ENCODE data around the gene CYP1A1. TPM values are rescaled to one million over a fixed set of nuclear protein-coding genes. Genes with fewer than 3 reads are reported as not detected.

Gene CYP1A1
- total and polyA plus RNA-seq, 2 of the 4 experiments (the other 2 are of a cell fraction) = under 0.01 to 0.03 TPM

- no TSS peak for BruUV-seq (replicated peaks)
- TF ChIP-seq MXI1 (IDR thresholded peaks at IDR 0.05; ENCODE audit: borderline replicate concordance, low read depth, low read length) = no peak
- TF ChIP-seq USF2 (IDR thresholded peaks at IDR 0.05; ENCODE audit: low read depth, low read length) = no peak
- TF ChIP-seq RCOR1 (IDR thresholded peaks at IDR 0.05; ENCODE audit: insufficient replicate concordance, low read length) = no peak
- no peak for TF ChIP-seq MAFK (IDR thresholded peaks at IDR 0.05; ENCODE audit: low read depth, low read length)
- TF ChIP-seq RFX5 (IDR thresholded peaks at IDR 0.05; ENCODE audit: low read depth, low read length) = no peak
- CTCF ChIA-PET = interaction anchor here (0.5 to 2.8 kb wide), 3 partner anchors 10 to 396 kb away, joined by 3 to 7 read pairs (median 3); no protein-coding TSS in a partner anchor
- Histone ChIP-seq H2AFZ (replicated peaks; ENCODE audit: low read length, poor library complexity) (peak overlapping the region; percentile 58), H2BK15ac (ENCODE audit: low read depth, low read length) (no peak overlapping the region), H3K9me3 (ENCODE audit: control insufficient read depth, insufficient read depth, low read length) (0 out of 2 replicates have a peak, but pooled peaks cover 2% of the 10 kb centered on the region), H3K36me3 (ENCODE audit: control insufficient read depth, insufficient read depth, low read length) (no peaks in the 10 kb centered on the region), H3K4me3 (ENCODE audit: insufficient read depth, low read depth, low read length) (no peak overlapping the region), H3K27me3 (ENCODE audit: control insufficient read depth, insufficient read depth, low read length) (peaks cover 38% of the 10 kb centered on the region), H3K4me2 (ENCODE audit: low read depth, low read length) (no peak overlapping the region), H3K23ac (ENCODE audit: low read depth, low read length) (no peak overlapping the region), H2AK5ac (ENCODE audit: low read depth, low read length) (no peak overlapping the region), H3K4me1 (ENCODE audit: control insufficient read depth, insufficient read depth, low read length) (no peaks in the 10 kb centered on the region), H3K56ac (ENCODE audit: extremely low read depth, insufficient read depth, low read length) (no peak overlapping the region), H4K5ac (ENCODE audit: low read depth, low read length) (no peak overlapping the region), H3K14ac (replicated peaks; ENCODE audit: low read depth, low read length) (no peak overlapping the region), H3K4ac (ENCODE audit: low read depth, low read length) (no peak overlapping the region), H2BK120ac (ENCODE audit: low read depth, low read length) (no peak overlapping the region), H3K27ac (ENCODE audit: insufficient read depth, low read length) (no peak overlapping the region), H2BK5ac (ENCODE audit: low read depth, low read length, poor library complexity, severe bottlenecking) (no peak overlapping the region), H3K79me1 (ENCODE audit: low read depth in 1 of 2, low read length in 2 of 2) (no peaks in the 10 kb centered on the region), H3K18ac (ENCODE audit: low read depth, low read length) (no peak overlapping the region), H2BK20ac (ENCODE audit: low read depth, low read length) (no peak overlapping the region), H2AK9ac (replicated peaks; ENCODE audit: low read depth, low read length, poor library complexity) (no peak overlapping the region), H4K20me1 (ENCODE audit: insufficient read depth, low read length) (no peaks in the 10 kb centered on the region), H4K91ac (ENCODE audit: insufficient read depth, low read depth, low read length) (no peak overlapping the region), H3K9me1 (ENCODE audit: insufficient read depth, low read length) (no peaks in the 10 kb centered on the region), H3K9ac (ENCODE audit: low read depth, low read length) (no peak overlapping the region), H4K8ac (ENCODE audit: low read depth in 2 of 2, low read length in 2 of 2) (no peak overlapping the region)
- no peak for DNase-seq
- intact Hi-C loops (cut with micrococcal nuclease) = loop anchor here (10.0 kb wide), 1 partner anchor 64 kb away; the partner anchor contains the start of gene EDC3
- no peak for ATAC-seq (ENCODE audit: low read depth)
- dilution Hi-C loops (cut with HindIII; ENCODE audit: low sequenced_read_pairs, unreplicated experiment) = no loop called here
- POLR2A ChIA-PET (ENCODE audit: unreplicated experiment) = interaction anchor here (0.5 kb wide), 1 partner anchor 120 kb away, joined by 8 read pairs; no protein-coding TSS in a partner anchor
- no CpG with 5 or more reads among the region's 8 CpGs for WGBS, 2 experiments (ENCODE audit: extremely low coverage in 2 of 2, insufficient read length in 1 of 2)
- in situ Hi-C loops (cut with MboI; ENCODE audit: low sequenced_read_pairs) = no loop called here
These were observed 33.4 kb upstream of the CYP1A1 start for GRCh38 chr15:74758736-74759135.

Measured in IMR-90 (cell line).